ENCODE data around the gene EPHA5.

Gene EPHA5

DNA sequence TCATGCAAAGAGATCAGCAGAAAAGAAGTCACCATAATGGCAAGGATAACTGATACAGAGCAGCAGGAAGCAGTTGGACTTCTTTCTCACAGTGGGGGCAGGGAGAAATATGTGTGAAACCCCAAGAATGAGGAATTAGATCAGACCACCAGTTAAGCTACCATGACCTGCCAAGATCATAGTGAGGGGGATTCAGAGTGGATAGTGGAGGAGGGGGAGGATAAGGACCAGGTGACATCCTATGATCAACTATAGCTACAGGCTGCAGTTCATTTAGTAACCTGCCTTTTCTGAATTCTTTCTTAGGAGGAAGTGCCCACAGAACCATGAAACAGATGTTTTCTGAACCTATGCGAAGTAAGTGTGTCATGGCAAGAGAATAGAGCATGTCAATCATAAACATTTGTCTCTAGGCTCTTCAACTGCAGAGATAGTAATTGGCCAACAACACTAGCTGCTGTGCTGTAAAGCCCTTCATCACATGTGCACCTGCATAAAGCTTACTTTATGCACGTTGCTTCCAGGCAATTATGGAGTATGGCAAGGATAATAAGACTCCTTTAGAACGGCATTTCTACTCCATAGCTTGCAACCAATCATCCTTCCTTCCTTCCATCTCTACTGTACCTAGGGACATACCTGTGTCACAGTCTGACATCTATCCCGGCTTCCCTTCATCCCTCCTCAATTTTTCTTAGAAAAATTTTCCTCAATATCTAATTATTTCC lies 329.7 kb downstream of the EPHA5 start:
- H3K9me3 ChIP-seq (ENCODE audit: insufficient read depth, low read length, severe bottlenecking): no peaks in the 10 kb centered on the region
- ATAC-seq (ENCODE audit: insufficient read depth, low read depth) (peak; percentile 88), DNase-seq (peak; percentile 50)
- TF ChIP-seq, protein P1, sequence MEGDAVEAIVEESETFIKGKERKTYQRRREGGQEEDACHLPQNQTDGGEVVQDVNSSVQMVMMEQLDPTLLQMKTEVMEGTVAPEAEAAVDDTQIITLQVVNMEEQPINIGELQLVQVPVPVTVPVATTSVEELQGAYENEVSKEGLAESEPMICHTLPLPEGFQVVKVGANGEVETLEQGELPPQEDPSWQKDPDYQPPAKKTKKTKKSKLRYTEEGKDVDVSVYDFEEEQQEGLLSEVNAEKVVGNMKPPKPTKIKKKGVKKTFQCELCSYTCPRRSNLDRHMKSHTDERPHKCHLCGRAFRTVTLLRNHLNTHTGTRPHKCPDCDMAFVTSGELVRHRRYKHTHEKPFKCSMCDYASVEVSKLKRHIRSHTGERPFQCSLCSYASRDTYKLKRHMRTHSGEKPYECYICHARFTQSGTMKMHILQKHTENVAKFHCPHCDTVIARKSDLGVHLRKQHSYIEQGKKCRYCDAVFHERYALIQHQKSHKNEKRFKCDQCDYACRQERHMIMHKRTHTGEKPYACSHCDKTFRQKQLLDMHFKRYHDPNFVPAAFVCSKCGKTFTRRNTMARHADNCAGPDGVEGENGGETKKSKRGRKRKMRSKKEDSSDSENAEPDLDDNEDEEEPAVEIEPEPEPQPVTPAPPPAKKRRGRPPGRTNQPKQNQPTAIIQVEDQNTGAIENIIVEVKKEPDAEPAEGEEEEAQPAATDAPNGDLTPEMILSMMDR (IDR thresholded peaks at IDR 0.05; ENCODE audit: borderline replicate concordance, extremely low read depth, low read length, poor library complexity, severe bottlenecking): no peak
- no peak for TF ChIP-seq EZH2 (IDR thresholded peaks at IDR 0.05; ENCODE audit: borderline replicate concordance, low read depth, low read length, severe bottlenecking)
- no peak overlapping the region; the same call in 1 of the 2 replicates for H3K9ac ChIP-seq (ENCODE audit: low read depth, low read length)
- no peaks in the 10 kb centered on the region for H4K20me1 ChIP-seq (ENCODE audit: insufficient read depth, low read length)
- no peaks in the 10 kb centered on the region for H3K27me3 ChIP-seq (ENCODE audit: insufficient read depth, low read length, poor library complexity)
- no peaks in the 10 kb centered on the region for H3K79me2 ChIP-seq (ENCODE audit: insufficient read depth, low read length)
- peaks cover 17% of the 10 kb centered on the region for H3K4me1 ChIP-seq (ENCODE audit: insufficient read depth, low read length)
- peak overlapping the region in 1 of 2 experiments; percentile 9; a peak in 1 of 4 replicates for H3K4me3 ChIP-seq (ENCODE audit: low read depth in 1 of 2, low read length in 2 of 2)
- H3K36me3 ChIP-seq (ENCODE audit: insufficient read depth, low read length): no peaks in the 10 kb centered on the region
- H2AFZ ChIP-seq (ENCODE audit: low read depth, low read length): peak overlapping the region; percentile 71
- peak overlapping the region; percentile 11; the same call in 1 of the 2 replicates for H3K4me2 ChIP-seq (ENCODE audit: insufficient read depth, low read length)
- peak overlapping the region; percentile 60 for H3K27ac ChIP-seq (ENCODE audit: low read length)

DNA sequence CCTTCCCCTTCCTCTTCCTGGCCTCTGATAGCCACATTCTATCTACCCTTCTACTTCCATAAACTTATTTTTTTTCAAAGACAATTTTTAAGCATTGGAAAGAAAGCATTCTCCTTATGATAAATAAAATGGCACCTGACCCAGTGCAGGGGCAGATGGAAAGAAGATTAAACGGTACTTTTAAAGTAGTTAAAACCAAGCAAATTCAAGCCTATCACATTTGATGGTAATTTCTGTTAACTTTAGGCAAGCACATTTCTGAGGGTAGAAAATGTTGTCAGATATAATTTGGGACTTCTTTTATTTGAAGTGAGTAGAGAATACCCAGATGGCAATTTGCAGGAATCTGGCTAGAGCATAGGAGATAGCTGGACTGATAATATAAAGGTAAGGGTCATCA lies 332.9 kb downstream of the EPHA5 start:
- ATAC-seq (ENCODE audit: insufficient read depth, low read depth): no peak
- TF ChIP-seq, protein P1 (IDR thresholded peaks at IDR 0.05; ENCODE audit: borderline replicate concordance, extremely low read depth, low read length, poor library complexity, severe bottlenecking): no peak
- no peak for TF ChIP-seq EZH2 (IDR thresholded peaks at IDR 0.05; ENCODE audit: borderline replicate concordance, low read depth, low read length, severe bottlenecking)
- Histone ChIP-seq H4K20me1 (ENCODE audit: insufficient read depth, low read length) (no peaks in the 10 kb centered on the region), H3K27ac (ENCODE audit: low read length) (no peak overlapping the region), H3K9ac (ENCODE audit: low read depth, low read length) (no peak overlapping the region), H3K4me2 (ENCODE audit: insufficient read depth, low read length) (no peak overlapping the region), H3K79me2 (ENCODE audit: insufficient read depth, low read length) (no peaks in the 10 kb centered on the region), H3K4me3 (ENCODE audit: low read depth in 1 of 2, low read length in 2 of 2) (no peak overlapping the region), H3K36me3 (ENCODE audit: insufficient read depth, low read length) (no peaks in the 10 kb centered on the region), H3K9me3 (ENCODE audit: insufficient read depth, low read length, severe bottlenecking) (no peaks in the 10 kb centered on the region), H3K4me1 (ENCODE audit: insufficient read depth, low read length) (peaks cover 17% of the 10 kb centered on the region), H2AFZ (ENCODE audit: low read depth, low read length) (no peak overlapping the region), H3K27me3 (ENCODE audit: insufficient read depth, low read length, poor library complexity) (no peaks in the 10 kb centered on the region)
- DNase-seq: no peak

DNA sequence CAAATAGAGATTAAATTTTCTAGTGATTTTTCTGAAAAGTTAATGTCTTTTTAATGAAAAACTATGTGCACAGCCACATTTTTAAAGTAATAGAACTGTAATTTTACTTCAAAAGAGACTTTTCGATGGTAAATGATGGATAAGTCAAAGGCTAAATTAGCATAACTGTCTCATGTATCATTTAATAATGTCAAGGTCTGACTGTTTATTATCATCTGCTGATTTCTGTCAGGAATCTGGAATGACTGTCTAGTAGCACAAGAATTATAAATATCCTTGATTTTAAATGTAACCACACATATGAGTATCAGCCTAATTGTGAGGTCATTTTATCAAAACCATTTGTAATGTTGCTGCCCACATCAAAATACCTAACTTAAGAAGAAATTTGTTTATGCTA lies 333.8 kb downstream of the EPHA5 start:
- Histone ChIP-seq H2AFZ (ENCODE audit: low read depth, low read length) (no peak overlapping the region), H4K20me1 (ENCODE audit: insufficient read depth, low read length) (no peaks in the 10 kb centered on the region), H3K36me3 (ENCODE audit: insufficient read depth, low read length) (no peaks in the 10 kb centered on the region), H3K9ac (ENCODE audit: low read depth, low read length) (no peak overlapping the region), H3K4me3 (ENCODE audit: low read depth in 1 of 2, low read length in 2 of 2) (no peak overlapping the region), H3K79me2 (ENCODE audit: insufficient read depth, low read length) (no peaks in the 10 kb centered on the region), H3K27ac (ENCODE audit: low read length) (no peak overlapping the region), H3K4me2 (ENCODE audit: insufficient read depth, low read length) (no peak overlapping the region), H3K4me1 (ENCODE audit: insufficient read depth, low read length) (peaks cover 17% of the 10 kb centered on the region), H3K27me3 (ENCODE audit: insufficient read depth, low read length, poor library complexity) (no peaks in the 10 kb centered on the region), H3K9me3 (ENCODE audit: insufficient read depth, low read length, severe bottlenecking) (no peaks in the 10 kb centered on the region)
- DNase-seq (no peak), ATAC-seq (ENCODE audit: insufficient read depth, low read depth) (no peak)
- TF ChIP-seq, protein P1 (IDR thresholded peaks at IDR 0.05; ENCODE audit: borderline replicate concordance, extremely low read depth, low read length, poor library complexity, severe bottlenecking): no peak
- no peak for TF ChIP-seq EZH2 (IDR thresholded peaks at IDR 0.05; ENCODE audit: borderline replicate concordance, low read depth, low read length, severe bottlenecking)

Data from DND-41 (cell line).